Suprapubic skin (tissue), 4 donors: Measurements from ENCODE around the gene PRRX2. TPM values are rescaled to one million over a fixed set of nuclear protein-coding genes. Genes with fewer than 3 reads are reported as not detected.

Source experiments
- DNase-seq, 2 donors: peaks; one replicate each; pipeline ENCODE4 v3.0.0-alpha.2; 2019; ENCODE audit warnings: low spot score in 2 of 2
- H3K27ac ChIP-seq: fragments of 200-600 bp; sonication (generic); one replicate; pipeline ENCODE4 v1.5.1; 2019
- H3K27me3 ChIP-seq: fragments of 200-600 bp; sonication (generic); one replicate; pipeline ENCODE4 v1.5.1; 2019
- H3K36me3 ChIP-seq: fragments of 200-600 bp; sonication (generic); one replicate; pipeline ENCODE4 v1.5.1; 2019
- H3K4me1 ChIP-seq: fragments of 200-600 bp; sonication (generic); one replicate; pipeline ENCODE4 v1.5.1; 2019
- H3K4me3 ChIP-seq: fragments of 200-600 bp; sonication (generic); one replicate; pipeline ENCODE4 v1.5.1; 2019; ENCODE audit warnings: mild to moderate bottlenecking
- H3K9me3 ChIP-seq: fragments of 200-600 bp; sonication (generic); one replicate; pipeline ENCODE4 v1.5.1; 2019
- EP300 ChIP-seq: sonication (generic); formaldehyde crosslinking; IDR thresholded peaks from one replicate; pipeline ENCODE4 v1.6.1; 2017; ENCODE audit warnings: antibody characterized with exemption
- POLR2A ChIP-seq, 2 donors: fragments of 450-650 bp; IDR thresholded peaks; one replicate each; pipeline ENCODE4 v1.6.1; 2017; ENCODE audit warnings: antibody characterized with exemption in 2 of 2, mild to moderate bottlenecking in 2 of 2, moderate library complexity in 2 of 2
- POLR2AphosphoS5 ChIP-seq, 3 donors: sonication (generic); formaldehyde crosslinking; IDR thresholded peaks; one replicate each; pipeline ENCODE4 v1.6.1; 2017; ENCODE audit warnings: antibody characterized with exemption in 3 of 3
- WGBS: methylation state at CpG from one replicate; pipeline ENCODE4 v1.1.5; 2018; 5-methylcytosine and 5-hydroxymethylcytosine counted together
- total RNA-seq, 4 donors: library from RNA; depleted of rRNA; stranded (reverse); fragments of >200 nt; gene quantifications; one replicate each; pipeline ENCODE4 v1.1.0, GENCODE V29; 2016
- TF ChIP-seq, protein P1 (sequence below), 2 donors: fragments of 200-600 bp in 1 of 2; fragments of 450-650 bp in 1 of 2; sonication (generic) in 1 of 2; IDR thresholded peaks; one replicate each; pipeline ENCODE4 v1.5.1; 2016 to 2019; ENCODE audit warnings: antibody characterized with exemption in 2 of 2, mild to moderate bottlenecking in 1 of 2, moderate library complexity in 1 of 2

The PRRX2 gene
- total RNA-seq, 4 donors from 2014 or later = 9.9 to 16.9 (median 14.0) TPM

DNA sequence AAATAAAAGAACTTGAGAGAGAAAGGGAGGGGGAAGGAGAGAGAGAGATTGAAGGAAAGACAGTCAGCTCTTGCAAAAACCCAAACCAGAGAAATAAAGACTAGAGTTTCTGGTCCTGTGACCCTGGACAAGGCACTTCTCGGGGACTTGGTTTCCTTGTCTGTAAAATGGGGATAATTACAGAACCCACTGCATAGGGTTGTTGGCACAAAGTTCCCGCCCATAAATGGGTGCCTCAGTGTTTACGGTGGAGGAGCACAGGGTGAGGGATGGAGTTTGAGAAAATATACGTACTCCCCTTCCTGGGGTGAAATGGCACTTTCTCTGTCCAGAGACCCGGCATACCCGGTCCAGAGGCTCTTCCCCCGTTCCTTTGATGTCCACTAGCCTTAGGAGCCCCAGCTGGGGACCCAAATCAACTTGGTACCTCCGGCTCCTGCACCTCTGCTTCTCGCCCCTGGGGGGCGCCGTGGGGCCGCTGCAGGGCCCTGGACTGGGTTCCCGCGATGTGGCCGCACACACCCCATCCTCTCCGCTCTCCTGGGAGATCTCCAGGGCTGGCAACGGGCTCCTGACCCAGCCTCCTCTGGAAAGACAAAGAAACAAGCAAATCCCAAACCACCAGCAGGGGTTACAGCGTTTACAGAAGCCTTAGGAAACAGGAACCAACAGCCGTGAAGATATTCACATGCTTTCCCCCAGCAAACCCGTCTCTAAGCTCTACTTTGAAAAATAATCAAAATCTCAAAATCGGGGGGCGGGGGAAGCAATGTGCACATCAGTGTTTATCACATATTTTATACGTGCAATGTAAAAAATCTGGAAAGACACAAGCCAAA, 61.1 kb downstream of the PRRX2 start:
- Histone ChIP-seq H3K4me3 (peak overlapping the region; percentile 13), H3K27ac (no peak overlapping the region), H3K4me1 (peaks cover 22% of the 10 kb centered on the region), H3K36me3 (peaks cover 7% of the 10 kb centered on the region), H3K27me3 (no peaks in the 10 kb centered on the region), H3K9me3 (no peaks in the 10 kb centered on the region)
- peak; percentile 87 to 90 for DNase-seq
- 11% methylated on average over 21 of the region's 23 CpGs for WGBS
- no peak for TF ChIP-seq POLR2A (IDR thresholded peaks at IDR 0.05)
- no peak for TF ChIP-seq EP300
- TF ChIP-seq, protein P1, sequence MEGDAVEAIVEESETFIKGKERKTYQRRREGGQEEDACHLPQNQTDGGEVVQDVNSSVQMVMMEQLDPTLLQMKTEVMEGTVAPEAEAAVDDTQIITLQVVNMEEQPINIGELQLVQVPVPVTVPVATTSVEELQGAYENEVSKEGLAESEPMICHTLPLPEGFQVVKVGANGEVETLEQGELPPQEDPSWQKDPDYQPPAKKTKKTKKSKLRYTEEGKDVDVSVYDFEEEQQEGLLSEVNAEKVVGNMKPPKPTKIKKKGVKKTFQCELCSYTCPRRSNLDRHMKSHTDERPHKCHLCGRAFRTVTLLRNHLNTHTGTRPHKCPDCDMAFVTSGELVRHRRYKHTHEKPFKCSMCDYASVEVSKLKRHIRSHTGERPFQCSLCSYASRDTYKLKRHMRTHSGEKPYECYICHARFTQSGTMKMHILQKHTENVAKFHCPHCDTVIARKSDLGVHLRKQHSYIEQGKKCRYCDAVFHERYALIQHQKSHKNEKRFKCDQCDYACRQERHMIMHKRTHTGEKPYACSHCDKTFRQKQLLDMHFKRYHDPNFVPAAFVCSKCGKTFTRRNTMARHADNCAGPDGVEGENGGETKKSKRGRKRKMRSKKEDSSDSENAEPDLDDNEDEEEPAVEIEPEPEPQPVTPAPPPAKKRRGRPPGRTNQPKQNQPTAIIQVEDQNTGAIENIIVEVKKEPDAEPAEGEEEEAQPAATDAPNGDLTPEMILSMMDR (IDR thresholded peaks at IDR 0.05) = peak; percentile 85 to 98
- no peak for TF ChIP-seq POLR2AphosphoS5 (IDR thresholded peaks at IDR 0.05)

DNA sequence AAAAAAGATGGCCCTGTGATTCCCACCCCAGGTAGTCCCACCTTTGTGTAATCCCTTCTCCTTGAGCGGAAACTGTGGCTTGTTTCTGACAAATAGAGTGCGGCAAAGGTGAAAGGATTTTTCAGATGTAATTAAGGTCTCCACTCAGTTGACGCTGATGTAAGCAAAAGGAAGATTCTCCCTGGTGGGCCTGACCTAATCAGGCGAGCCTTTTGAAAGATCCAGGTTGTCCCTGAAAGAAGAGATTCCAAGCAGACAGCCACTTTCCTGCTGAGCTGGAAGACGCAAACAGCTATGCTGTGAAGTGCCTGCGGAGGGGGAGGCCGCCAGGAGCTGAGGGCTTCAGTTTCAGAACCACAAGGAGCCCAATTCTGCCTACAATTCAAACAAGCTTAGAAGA, 63.3 kb downstream of the PRRX2 start:
- 91% methylated on average over 7 of the region's 7 CpGs for WGBS
- Histone ChIP-seq H3K27ac (no peak overlapping the region), H3K4me1 (peaks cover 22% of the 10 kb centered on the region), H3K36me3 (no peaks in the 10 kb centered on the region), H3K9me3 (no peaks in the 10 kb centered on the region), H3K4me3 (no peak overlapping the region), H3K27me3 (no peaks in the 10 kb centered on the region)
- DNase-seq = no peak
- TF ChIP-seq, protein P1 (IDR thresholded peaks at IDR 0.05) = no peak
- TF ChIP-seq POLR2AphosphoS5 (IDR thresholded peaks at IDR 0.05) = no peak
- TF ChIP-seq POLR2A (IDR thresholded peaks at IDR 0.05) = no peak
- no peak for TF ChIP-seq EP300

DNA sequence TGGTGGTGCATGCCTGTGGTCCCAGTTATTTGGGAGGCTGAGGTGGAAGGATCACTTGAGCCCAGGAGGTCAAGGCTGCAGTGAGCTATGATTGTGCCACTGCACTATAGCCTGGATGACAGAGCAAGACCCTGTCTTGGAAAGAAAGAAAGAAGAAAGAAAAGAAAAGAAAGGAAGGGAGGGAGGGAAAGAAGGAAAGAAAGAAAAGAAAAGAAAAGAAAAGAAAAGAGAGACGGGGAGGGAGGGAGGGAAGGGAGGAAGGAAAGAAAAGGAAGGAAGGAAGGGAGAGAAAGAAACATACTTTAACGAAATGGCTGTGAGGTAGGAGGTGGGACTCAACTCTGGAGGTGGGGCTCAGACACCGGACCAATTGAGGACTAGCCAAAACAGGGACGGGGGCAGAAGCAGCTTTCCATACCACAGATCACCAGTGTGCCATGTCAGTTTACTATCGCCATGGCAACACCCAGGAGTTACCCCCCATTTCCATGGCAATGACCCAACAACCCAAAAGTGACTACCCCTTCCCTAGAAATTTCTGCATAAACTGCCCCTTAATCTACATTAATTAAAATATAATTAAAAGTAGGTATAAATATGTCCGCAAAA, 66.1 kb downstream of the PRRX2 start:
- 42% methylated on average over 6 of the region's 6 CpGs for WGBS
- peaks cover 4% of the 10 kb centered on the region for H3K27me3 ChIP-seq

DNA sequence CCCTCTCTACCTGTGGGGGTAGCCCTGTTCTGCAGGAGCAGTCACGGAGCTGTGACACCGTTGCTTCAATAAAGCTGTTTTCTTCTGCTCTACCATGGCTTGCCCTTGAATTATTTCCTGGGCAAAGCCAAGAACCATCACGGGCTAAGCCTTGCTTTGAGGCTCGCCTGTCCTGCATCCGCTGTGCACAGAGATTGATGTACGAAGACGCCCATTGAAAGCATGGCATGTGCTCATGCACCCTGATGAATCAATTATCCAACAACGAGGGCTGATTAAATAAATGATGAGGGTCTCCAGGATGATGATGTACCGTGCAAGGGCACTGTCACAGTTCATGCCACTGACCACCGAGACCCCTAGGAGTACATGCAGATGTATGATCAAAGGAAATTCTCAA, 66.7 kb downstream of the PRRX2 start:
- no peak for DNase-seq
- TF ChIP-seq POLR2AphosphoS5 (IDR thresholded peaks at IDR 0.05) (no peak), POLR2A (IDR thresholded peaks at IDR 0.05) (no peak), EP300 (no peak)
- TF ChIP-seq, protein P1 (IDR thresholded peaks at IDR 0.05) = no peak
- Histone ChIP-seq H3K27ac (no peak overlapping the region), H3K4me3 (no peak overlapping the region), H3K4me1 (peaks cover 4% of the 10 kb centered on the region), H3K9me3 (no peaks in the 10 kb centered on the region), H3K27me3 (peaks cover 4% of the 10 kb centered on the region), H3K36me3 (no peaks in the 10 kb centered on the region)
- 78% methylated on average over 10 of the region's 10 CpGs for WGBS

More for the DNA sequence above, 66.1 kb downstream of the PRRX2 start:
- no peaks in the 10 kb centered on the region for H3K36me3 ChIP-seq
- no peak for DNase-seq
- no peak overlapping the region for H3K27ac ChIP-seq
- no peak overlapping the region for H3K4me3 ChIP-seq
- peaks cover 7% of the 10 kb centered on the region for H3K4me1 ChIP-seq
- no peak for TF ChIP-seq POLR2A (IDR thresholded peaks at IDR 0.05)
- TF ChIP-seq, protein P1 (IDR thresholded peaks at IDR 0.05) = no peak
- no peak for TF ChIP-seq POLR2AphosphoS5 (IDR thresholded peaks at IDR 0.05)
- no peak for TF ChIP-seq EP300
- H3K9me3 ChIP-seq = no peaks in the 10 kb centered on the region

DNA sequence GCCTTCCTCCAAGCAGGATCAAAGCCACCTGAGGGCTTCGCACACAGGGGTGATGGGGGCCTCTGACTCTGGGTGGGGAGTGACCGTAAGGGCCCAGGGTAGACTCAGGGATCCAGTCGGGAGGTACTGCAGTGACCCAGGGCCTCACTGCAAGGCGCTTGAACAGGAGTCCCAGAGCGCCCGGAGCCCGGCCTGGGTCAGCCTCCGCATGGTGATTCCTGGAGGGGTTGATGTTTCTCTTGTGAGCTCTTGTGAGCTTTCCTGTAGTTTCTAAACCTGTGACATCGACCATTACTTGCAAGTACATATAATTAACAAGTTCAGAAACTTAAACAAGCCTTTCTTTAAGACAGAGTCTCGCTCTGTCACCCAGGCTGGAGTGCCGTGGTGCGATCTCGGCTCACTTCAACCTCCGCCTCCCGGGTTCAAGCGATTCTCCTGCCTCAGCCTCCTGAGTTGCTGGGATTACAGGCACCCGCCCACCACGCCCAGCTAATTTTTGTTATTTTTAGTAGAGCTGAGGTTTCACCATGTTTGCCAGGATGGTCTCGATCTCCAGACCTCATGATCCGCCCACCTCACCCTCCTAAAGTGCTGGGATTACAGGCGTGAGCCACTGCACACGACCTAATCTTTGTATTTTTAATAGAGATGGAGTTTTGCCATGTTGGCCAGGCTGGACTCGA, 67.6 kb downstream of the PRRX2 start:
- H3K36me3 ChIP-seq = no peaks in the 10 kb centered on the region
- no peak overlapping the region for H3K4me3 ChIP-seq
- peaks cover 10% of the 10 kb centered on the region for H3K4me1 ChIP-seq
- no peaks in the 10 kb centered on the region for H3K9me3 ChIP-seq
- 87% methylated on average over 17 of the region's 23 CpGs for WGBS
- no peak overlapping the region for H3K27ac ChIP-seq
- TF ChIP-seq EP300 (no peak), POLR2A (IDR thresholded peaks at IDR 0.05) (no peak)
- TF ChIP-seq, protein P1 (IDR thresholded peaks at IDR 0.05) = no peak
- peaks cover 4% of the 10 kb centered on the region for H3K27me3 ChIP-seq
- DNase-seq = no peak
